GM19035 (cell line): ENCODE measurements around the gene CCDC154.
"Not testable (repeated sequence)": the region's sequence is repeated elsewhere in the genome, so short reads cannot be mapped to it uniquely, and the experiment has no call there.

ENCODE experiments used
- ATAC-seq: cut with Tn5 transposase; IDR thresholded peaks from one replicate; pipeline ENCODE4 v1.9.1; 2021; ENCODE audit not compliant: unreplicated experiment

CCDC154 gene

GRCh38 chr16:1443980-1444729, at the start of gene CCDC154:
Gene CCDC154 (minus strand): TSS chr16:1444556. CDS start chr16:1444322, 234 bp downstream.
- no peak for ATAC-seq

GRCh38 chr16:1493746-1494094, 49.4 kb upstream of the CCDC154 start:
- peak; percentile 23 for ATAC-seq

GRCh38 chr16:1492923-1493745, 48.8 kb upstream of the CCDC154 start, which contains the start of gene TELO2:
Gene TELO2 (plus strand): TSS chr16:1493360. CDS start chr16:1494282, 922 bp downstream.
- peak; percentile 60 for ATAC-seq

GRCh38 chr16:1492082-1492922, 47.9 kb upstream of the CCDC154 start:
- no peak for ATAC-seq

- ATAC-seq = no peak
Observed at GRCh38 chr16:1491327-1491726, 47.0 kb upstream of the CCDC154 start.

GRCh38 chr16:1489077-1489476, 44.7 kb upstream of the CCDC154 start:
- no peak for ATAC-seq

GRCh38 chr16:1488619-1489018, 44.3 kb upstream of the CCDC154 start, which contains the start of gene PTX4:
Gene PTX4 (minus strand): TSS chr16:1488944. CDS start chr16:1488909, 35 bp downstream.
- no peak for ATAC-seq

- ATAC-seq = no peak
Observed at GRCh38 chr16:1488054-1488601, 43.8 kb upstream of the CCDC154 start.

GRCh38 chr16:1487395-1488053, 43.2 kb upstream of the CCDC154 start:
- ATAC-seq = no peak

- ATAC-seq = no peak
Observed at GRCh38 chr16:1486551-1487390, 42.4 kb upstream of the CCDC154 start.

- ATAC-seq = no peak
Observed at GRCh38 chr16:1485847-1486496, 41.6 kb upstream of the CCDC154 start.

GRCh38 chr16:1481906-1482835, 37.8 kb upstream of the CCDC154 start:
- no peak for ATAC-seq

GRCh38 chr16:1478937-1479336, 34.6 kb upstream of the CCDC154 start:
- ATAC-seq = not testable (repeated sequence)

- no peak for ATAC-seq
Observed at GRCh38 chr16:1477033-1477432, 32.7 kb upstream of the CCDC154 start.

GRCh38 chr16:1475552-1476114, 31.3 kb upstream of the CCDC154 start:
- no peak for ATAC-seq

- ATAC-seq = peak; percentile 86
Observed at GRCh38 chr16:1474796-1475551, 30.6 kb upstream of the CCDC154 start, which contains the start of gene CLCN7. Gene CLCN7 (minus strand): TSS chr16:1475028. CDS start chr16:1474974, 54 bp downstream.
